Mesenchymal stem cell (in vitro differentiated cells and primary cell): ENCODE data around the gene PLCD1.

Source experiments
- DNase-seq: peaks from one replicate; pipeline ENCODE4 v3.0.0-alpha.2; 2013
- H2AFZ ChIP-seq: one replicate; pipeline ENCODE4 v1.6.1; 2013; ENCODE audit warnings: low read depth, mild to moderate bottlenecking, control low read depth, inconsistent platforms, low read length, moderate library complexity
- H2AK5ac ChIP-seq: 2 replicates; pipeline ENCODE4 v1.6.1; 2013; ENCODE audit warnings: low read length, moderate library complexity, mild to moderate bottlenecking, inconsistent platforms; ENCODE audit not compliant: severe bottlenecking
- H2BK120ac ChIP-seq: one replicate; pipeline ENCODE4 v1.6.1; 2013; ENCODE audit warnings: low read depth, mild to moderate bottlenecking, inconsistent platforms, low read length, moderate library complexity
- H2BK12ac ChIP-seq, 2 experiments: one replicate each; pipeline ENCODE4 v1.6.1; 2013; ENCODE audit warnings: inconsistent platforms in 2 of 2, low read length in 2 of 2, mild to moderate bottlenecking in 2 of 2, moderate library complexity in 2 of 2, control low read depth in 1 of 2
- H2BK15ac ChIP-seq: one replicate; pipeline ENCODE4 v1.6.1; 2013; ENCODE audit warnings: mild to moderate bottlenecking, low read depth, inconsistent platforms; ENCODE audit not compliant: poor library complexity, severe bottlenecking
- H2BK5ac ChIP-seq: 2 replicates; pipeline ENCODE4 v1.6.1; 2013; ENCODE audit warnings: low read depth, mild to moderate bottlenecking, low read length, control low read depth, inconsistent platforms; ENCODE audit not compliant: poor library complexity, severe bottlenecking
- H3K14ac ChIP-seq, 2 experiments: one replicate each; pipeline ENCODE4 v1.6.1; 2013; ENCODE audit warnings: inconsistent platforms in 2 of 2, low read length in 2 of 2, control low read depth in 1 of 2, mild to moderate bottlenecking in 1 of 2, moderate library complexity in 1 of 2
- H3K18ac ChIP-seq, 2 experiments: one replicate each; pipeline ENCODE4 v1.6.1; 2013; ENCODE audit warnings: inconsistent platforms in 2 of 2, low read length in 2 of 2, control low read depth in 1 of 2, low read depth in 1 of 2, mild to moderate bottlenecking in 1 of 2
- H3K23ac ChIP-seq, 2 experiments: one replicate each; pipeline ENCODE4 v1.6.1; 2013; ENCODE audit warnings: inconsistent platforms in 2 of 2, low read length in 2 of 2, mild to moderate bottlenecking in 2 of 2, moderate library complexity in 2 of 2, control low read depth in 1 of 2
- H3K27ac ChIP-seq: 2 replicates; pipeline ENCODE4 v1.5.1; 2013; ENCODE audit warnings: mild to moderate bottlenecking, moderate library complexity, low read length, control low read depth, inconsistent platforms; ENCODE audit not compliant: poor library complexity, severe bottlenecking
- H3K27me3 ChIP-seq, 2 experiments: 2 replicates each; pipeline versions ENCODE4 v1.6.1 to v1.7.0; 2013; ENCODE audit warnings: low read length in 2 of 2, mild to moderate bottlenecking in 2 of 2, moderate library complexity in 2 of 2, control low read depth in 1 of 2, inconsistent platforms in 1 of 2; ENCODE audit not compliant: control insufficient read depth in 1 of 2, insufficient read depth in 1 of 2
- H3K36me3 ChIP-seq, 2 experiments: 2 replicates each; pipeline versions ENCODE4 v1.6.1 to v1.7.0; 2013; ENCODE audit warnings: low read length in 2 of 2, control low read depth in 1 of 2, inconsistent platforms in 1 of 2, low read depth in 1 of 2, mild to moderate bottlenecking in 1 of 2; ENCODE audit not compliant: insufficient read depth in 2 of 2, control insufficient read depth in 1 of 2
- H3K4ac ChIP-seq, 2 experiments: one replicate each; pipeline ENCODE4 v1.6.1; 2013; ENCODE audit warnings: inconsistent platforms in 2 of 2, low read length in 2 of 2, mild to moderate bottlenecking in 2 of 2, moderate library complexity in 2 of 2, control low read depth in 1 of 2, low read depth in 1 of 2
- H3K4me1 ChIP-seq: 2 replicates; pipeline ENCODE4 v1.6.1; 2013; ENCODE audit warnings: low read depth, low read length, control low read depth; ENCODE audit not compliant: control insufficient read depth, insufficient read depth
- H3K4me2 ChIP-seq: 2 replicates; pipeline ENCODE4 v1.6.1; 2013; ENCODE audit warnings: low read length, mild to moderate bottlenecking, inconsistent platforms; ENCODE audit not compliant: poor library complexity, severe bottlenecking
- H3K4me3 ChIP-seq, 2 experiments: 2 replicates each; pipeline versions ENCODE4 v1.5.1 to v1.7.0; 2013; ENCODE audit warnings: low read length in 2 of 2, mild to moderate bottlenecking in 2 of 2, control low read depth in 1 of 2, low read depth in 1 of 2; ENCODE audit not compliant: insufficient read depth in 1 of 2
- H3K79me1 ChIP-seq: replicated peaks from 2 replicates; pipeline ENCODE4 v1.6.1; 2013; ENCODE audit warnings: mild to moderate bottlenecking, control low read depth, low read length, inconsistent platforms; ENCODE audit not compliant: poor library complexity, severe bottlenecking
- H3K9ac ChIP-seq: 2 replicates; pipeline ENCODE4 v1.7.0; 2013; ENCODE audit warnings: mild to moderate bottlenecking, low read length, moderate library complexity
- H3K9me3 ChIP-seq: 2 replicates; pipeline ENCODE4 v1.7.0; 2013; ENCODE audit warnings: mild to moderate bottlenecking, low read length; ENCODE audit not compliant: control insufficient read depth
- H4K8ac ChIP-seq: one replicate; pipeline ENCODE4 v1.6.1; 2013; ENCODE audit warnings: inconsistent platforms, mild to moderate bottlenecking, low read length, moderate library complexity
- H4K91ac ChIP-seq: one replicate; pipeline ENCODE4 v1.6.1; 2013; ENCODE audit warnings: mild to moderate bottlenecking, low read length, inconsistent platforms
- WGBS: methylation state at CpG from one replicate; pipeline ENCODE4 v1.1.7; 2013; ENCODE audit warnings: mixed read lengths; 5-methylcytosine and 5-hydroxymethylcytosine counted together

The PLCD1 gene

GRCh38 chr3:38017445-38018295, 11.8 kb downstream of the PLCD1 start:
- no peak for DNase-seq
- no peak overlapping the region for H2BK12ac ChIP-seq
- peaks cover 42 to 67% of the 10 kb centered on the region in 2 experiments for H3K36me3 ChIP-seq
- H4K8ac ChIP-seq = no peak overlapping the region
- H2BK15ac ChIP-seq = no peak overlapping the region
- H3K4ac ChIP-seq = no peak overlapping the region
- no peaks in the 10 kb centered on the region for H3K27me3 ChIP-seq
- peaks cover 1% of the 10 kb centered on the region for H3K79me1 ChIP-seq
- no peak overlapping the region for H2AK5ac ChIP-seq
- H3K4me2 ChIP-seq = no peak overlapping the region
- no peak overlapping the region for H3K27ac ChIP-seq
- H3K4me1 ChIP-seq = peaks cover 14% of the 10 kb centered on the region
- H3K23ac ChIP-seq = no peak overlapping the region
- 95% methylated on average over 8 of the region's 9 CpGs for WGBS
- no peak overlapping the region for H3K9ac ChIP-seq
- no peak overlapping the region for H2AFZ ChIP-seq
- no peak overlapping the region for H3K4me3 ChIP-seq
- no peak overlapping the region for H2BK5ac ChIP-seq
- H2BK120ac ChIP-seq = no peak overlapping the region
- H3K9me3 ChIP-seq = peaks cover 9% of the 10 kb centered on the region
- no peak overlapping the region for H3K18ac ChIP-seq
- no peak overlapping the region for H4K91ac ChIP-seq
- no peak overlapping the region for H3K14ac ChIP-seq

DNA sequence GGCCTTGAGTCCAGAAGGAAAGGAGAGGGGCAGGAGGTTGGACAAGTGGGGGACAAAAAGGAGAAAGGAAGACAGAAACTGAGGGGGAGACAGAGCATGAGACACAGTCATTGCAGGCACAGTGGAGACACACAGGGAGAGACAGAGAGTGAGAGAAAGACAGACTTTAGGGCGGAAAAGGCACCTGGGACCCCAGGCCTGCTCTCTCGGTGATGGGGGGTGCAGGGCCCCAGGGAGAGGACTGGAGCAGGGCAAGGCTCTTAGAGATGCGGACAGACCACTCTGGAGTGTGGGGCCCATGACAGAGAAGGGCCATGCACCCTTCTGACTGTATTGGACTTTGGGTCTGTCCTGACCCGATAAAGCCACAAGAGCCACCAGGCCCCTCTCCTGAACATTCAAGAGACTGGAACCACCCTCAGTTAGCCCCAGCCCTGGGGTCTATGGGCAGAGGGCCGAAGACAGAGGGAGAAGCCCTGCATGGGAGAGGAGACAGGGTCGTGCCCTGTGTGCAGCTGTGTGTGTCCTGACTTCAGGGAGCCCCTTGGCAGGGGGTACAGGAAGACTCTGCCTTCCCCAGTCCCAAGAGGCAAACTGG, 12.5 kb downstream of the PLCD1 start:
- Histone ChIP-seq H3K79me1 (peaks cover 1% of the 10 kb centered on the region), H3K4me2 (no peak overlapping the region), H3K36me3 (peaks cover 42 to 67% of the 10 kb centered on the region in 2 experiments), H3K4me3 (no peak overlapping the region), H2AFZ (no peak overlapping the region), H2BK120ac (no peak overlapping the region), H3K27ac (no peak overlapping the region), H2BK5ac (no peak overlapping the region), H3K27me3 (no peaks in the 10 kb centered on the region), H4K8ac (no peak overlapping the region), H3K4ac (no peak overlapping the region), H3K9me3 (peaks cover 9% of the 10 kb centered on the region), H3K18ac (no peak overlapping the region), H3K23ac (no peak overlapping the region), H3K9ac (no peak overlapping the region), H3K14ac (no peak overlapping the region), H2AK5ac (no peak overlapping the region), H4K91ac (no peak overlapping the region), H2BK12ac (no peak overlapping the region), H2BK15ac (no peak overlapping the region), H3K4me1 (peaks cover 14% of the 10 kb centered on the region)
- no peak for DNase-seq
- 76% methylated on average over 6 of the region's 6 CpGs for WGBS

GRCh38 chr3:38016410-38016809, 13.0 kb downstream of the PLCD1 start:
- no peak overlapping the region for H3K9ac ChIP-seq
- WGBS = 98% methylated on average over 13 of the region's 13 CpGs

GRCh38 chr3:38015984-38016383, 13.5 kb downstream of the PLCD1 start:
- Histone ChIP-seq H3K27me3 (no peaks in the 10 kb centered on the region), H3K4me1 (peaks cover 14% of the 10 kb centered on the region), H3K36me3 (peaks cover 48 to 75% of the 10 kb centered on the region in 2 experiments), H2BK5ac (no peak overlapping the region), H2BK120ac (no peak overlapping the region), H3K9ac (no peak overlapping the region), H2BK15ac (no peak overlapping the region), H3K4me2 (no peak overlapping the region), H4K8ac (no peak overlapping the region), H3K4ac (no peak overlapping the region), H3K14ac (no peak overlapping the region), H2BK12ac (no peak overlapping the region), H3K9me3 (peaks cover 9% of the 10 kb centered on the region), H3K27ac (no peak overlapping the region), H2AK5ac (no peak overlapping the region), H3K23ac (no peak overlapping the region), H3K4me3 (no peak overlapping the region), H4K91ac (no peak overlapping the region), H3K79me1 (no peaks in the 10 kb centered on the region), H3K18ac (no peak overlapping the region), H2AFZ (no peak overlapping the region)
- no peak for DNase-seq
- 95% methylated on average over 2 of the region's 3 CpGs for WGBS

More at GRCh38 chr3:38016410-38016809, 13.0 kb downstream of the PLCD1 start:
- Histone ChIP-seq H3K4me3 (no peak overlapping the region), H2BK12ac (no peak overlapping the region), H3K14ac (no peak overlapping the region), H2AK5ac (no peak overlapping the region), H2BK120ac (no peak overlapping the region), H3K18ac (no peak overlapping the region), H3K9me3 (peaks cover 9% of the 10 kb centered on the region), H4K91ac (no peak overlapping the region), H2AFZ (no peak overlapping the region), H3K27ac (no peak overlapping the region), H3K4ac (no peak overlapping the region), H3K27me3 (no peaks in the 10 kb centered on the region), H3K23ac (no peak overlapping the region), H3K4me2 (no peak overlapping the region), H2BK15ac (no peak overlapping the region), H2BK5ac (no peak overlapping the region), H3K79me1 (peaks cover 1% of the 10 kb centered on the region), H3K4me1 (peaks cover 14% of the 10 kb centered on the region), H4K8ac (no peak overlapping the region), H3K36me3 (peaks cover 44 to 71% of the 10 kb centered on the region in 2 experiments)
- DNase-seq = no peak
